Sigmoid colon (tissue), 3 donors: ENCODE measurements around the gene SLC25A41.

Experiments
- CTCF ChIP-seq, 4 experiments: fragments of 450-650 bp in 3 of 4; fragments of 200-600 bp in 1 of 4; IDR thresholded peaks; one replicate each; pipeline ENCODE4 v1.5.1; 2016 to 2019; ENCODE audit warnings: antibody characterized with exemption in 4 of 4, mild to moderate bottlenecking in 3 of 4, moderate library complexity in 2 of 4
- POLR2A ChIP-seq, 2 donors: fragments of 450-650 bp; IDR thresholded peaks; one replicate each; pipeline ENCODE4 v1.6.1; 2016; ENCODE audit warnings: antibody characterized with exemption in 2 of 2, mild to moderate bottlenecking in 2 of 2, moderate library complexity in 2 of 2

GRCh38 chr19:6406401-6406800 lies 27.2 kb downstream of the SLC25A41 start:
- TF ChIP-seq CTCF (IDR thresholded peaks at IDR 0.05) (no peak), POLR2A (IDR thresholded peaks at IDR 0.05) (no peak)
